CD14-positive monocyte (primary cell): Measurements from ENCODE around the gene NRG3. TPM values are rescaled to one million over a fixed set of nuclear protein-coding genes. Genes with fewer than 3 reads are reported as not detected.

Source experiments
- DNase-seq, 3 donors: peaks; one replicate each; pipeline ENCODE4 v3.0.0-alpha.2; 2011 to 2022
- H2AFZ ChIP-seq: 2 replicates; pipeline ENCODE4 v1.6.0; 2012; ENCODE audit warnings: mild to moderate bottlenecking, low read depth, low read length, inconsistent platforms; ENCODE audit not compliant: insufficient read depth, poor library complexity, severe bottlenecking
- H3K27ac ChIP-seq, 2 donors: 1 replicate in 1 of 2; 2 replicates in 1 of 2; pipeline ENCODE4 v1.5.1; 2012 to 2013; ENCODE audit warnings: low read length in 2 of 2, control low read depth in 1 of 2, inconsistent platforms in 1 of 2, low read depth in 1 of 2, mild to moderate bottlenecking in 1 of 2
- H3K27me3 ChIP-seq, 2 donors: one replicate each; pipeline versions ENCODE4 v1.6.0 to v1.6.1; 2011 to 2013; ENCODE audit warnings: low read length in 2 of 2; ENCODE audit not compliant: control insufficient read depth in 2 of 2, insufficient read depth in 2 of 2
- H3K36me3 ChIP-seq, 2 donors: replicated peaks in 1 of 2; 1 replicate in 1 of 2; 2 replicates in 1 of 2; pipeline versions ENCODE4 v1.5.1 to v1.6.1; 2012 to 2013; ENCODE audit warnings: low read length in 2 of 2, control low read depth in 1 of 2, inconsistent platforms in 1 of 2, mild to moderate bottlenecking in 1 of 2; ENCODE audit not compliant: insufficient read depth in 2 of 2, control insufficient read depth in 1 of 2
- H3K4me1 ChIP-seq, 2 donors: 1 replicate in 1 of 2; 2 replicates in 1 of 2; pipeline versions ENCODE4 v1.5.1 to v1.6.1; 2012 to 2013; ENCODE audit warnings: low read length in 2 of 2, control low read depth in 1 of 2, inconsistent platforms in 1 of 2, mild to moderate bottlenecking in 1 of 2, moderate library complexity in 1 of 2; ENCODE audit not compliant: insufficient read depth in 2 of 2, control insufficient read depth in 1 of 2
- H3K4me2 ChIP-seq: replicated peaks from 2 replicates; pipeline ENCODE3; 2012; ENCODE audit warnings: low read length, moderate library complexity, mild to moderate bottlenecking; ENCODE audit not compliant: poor library complexity, severe bottlenecking; ENCODE audit errors: extremely low read depth
- H3K4me3 ChIP-seq, 3 experiments: fragments of 200-600 bp in 1 of 3; sonication (generic) in 1 of 3; replicated peaks in 1 of 3; 1 replicate in 2 of 3; 2 replicates in 1 of 3; pipeline ENCODE4 v1.5.1; 2011 to 2013; ENCODE audit warnings: low read length in 3 of 3, mild to moderate bottlenecking in 3 of 3, control low read depth in 2 of 3, low read depth in 2 of 3, inconsistent platforms in 1 of 3, moderate library complexity in 1 of 3
- H3K79me2 ChIP-seq: 2 replicates; pipeline ENCODE4 v1.6.0; 2012; ENCODE audit warnings: mild to moderate bottlenecking, control low read depth, inconsistent platforms, low read length, moderate library complexity; ENCODE audit not compliant: insufficient read depth
- H3K9ac ChIP-seq: 2 replicates; pipeline ENCODE4 v1.6.0; 2017; ENCODE audit warnings: low read length, mild to moderate bottlenecking; ENCODE audit not compliant: insufficient read depth, poor library complexity, severe bottlenecking
- H3K9me3 ChIP-seq, 2 donors: replicated peaks in 1 of 2; 1 replicate in 1 of 2; 2 replicates in 1 of 2; pipeline versions ENCODE4 v1.5.1 to v1.6.1; 2012 to 2013; ENCODE audit warnings: low read length in 2 of 2, control low read depth in 1 of 2; ENCODE audit not compliant: control insufficient read depth in 1 of 2, insufficient read depth in 1 of 2
- H4K20me1 ChIP-seq: 2 replicates; pipeline ENCODE4 v1.6.0; 2012; ENCODE audit warnings: mild to moderate bottlenecking, low read length, control low read depth, moderate library complexity; ENCODE audit not compliant: insufficient read depth
- H3K27ac Mint-ChIP-seq, 7 donors: one replicate each; pipeline ENCODE4 v1.8.0; 2020; ENCODE audit warnings: mild to moderate bottlenecking in 7 of 7, mixed read lengths in 7 of 7, moderate library complexity in 6 of 7, inconsistent platforms in 2 of 7
- H3K27me3 Mint-ChIP-seq, 3 donors: one replicate each; pipeline ENCODE4 v1.8.0; 2021 to 2022; ENCODE audit warnings: low read depth in 3 of 3, mild to moderate bottlenecking in 3 of 3, mixed read lengths in 3 of 3, moderate library complexity in 3 of 3, inconsistent platforms in 1 of 3
- H3K36me3 Mint-ChIP-seq, 2 donors: one replicate each; pipeline ENCODE4 v1.8.0; 2020; ENCODE audit warnings: mixed read lengths in 2 of 2, inconsistent platforms in 1 of 2, mild to moderate bottlenecking in 1 of 2
- H3K4me1 Mint-ChIP-seq: one replicate; pipeline ENCODE4 v1.8.0; 2020; ENCODE audit warnings: mild to moderate bottlenecking, mixed read lengths
- H3K4me3 Mint-ChIP-seq, 2 donors: one replicate each; pipeline ENCODE4 v1.8.0; 2020; ENCODE audit warnings: mild to moderate bottlenecking in 2 of 2, mixed read lengths in 2 of 2, moderate library complexity in 1 of 2
- H3K9me3 Mint-ChIP-seq, 7 donors: one replicate each; pipeline ENCODE4 v1.8.0; 2020 to 2022; ENCODE audit warnings: mixed read lengths in 7 of 7, mild to moderate bottlenecking in 6 of 7, moderate library complexity in 6 of 7, inconsistent platforms in 2 of 7
- WGBS: methylation state at CpG from one replicate; pipeline ENCODE4 v1.1.5; 2013; ENCODE audit warnings: missing lambda C conversion rate; ENCODE audit not compliant: insufficient coverage; 5-methylcytosine and 5-hydroxymethylcytosine counted together
- intact Hi-C, 2 donors: fragments of 100-400 bp; cut with micrococcal nuclease; formaldehyde crosslinking; loops; one replicate each; pipeline versions ENCODE4 v1.15.0 to v1.15.1; 2023
- polyA plus RNA-seq, 3 donors: library from polyadenylated mRNA; depleted of rRNA in 1 of 3; unstranded in 2 of 3; stranded (reverse) in 1 of 3; fragments of 300-500 nt in 2 of 3; fragments of >200 nt in 1 of 3; fragmentation: Illumina TruSeq in 2 of 3; gene quantifications; 1 replicate in 2 of 3; 2 replicates in 1 of 3; pipeline ENCODE4 v1.2.3, GENCODE V29; 2012 to 2021
- TF ChIP-seq, protein P1 (sequence below): fragments of 200-600 bp; IDR thresholded peaks from one replicate; pipeline ENCODE4 v1.8.0; 2022; ENCODE audit warnings: antibody characterized with exemption, mild to moderate bottlenecking

Gene NRG3
- polyA plus RNA-seq, 3 donors, result not detected

DNA sequence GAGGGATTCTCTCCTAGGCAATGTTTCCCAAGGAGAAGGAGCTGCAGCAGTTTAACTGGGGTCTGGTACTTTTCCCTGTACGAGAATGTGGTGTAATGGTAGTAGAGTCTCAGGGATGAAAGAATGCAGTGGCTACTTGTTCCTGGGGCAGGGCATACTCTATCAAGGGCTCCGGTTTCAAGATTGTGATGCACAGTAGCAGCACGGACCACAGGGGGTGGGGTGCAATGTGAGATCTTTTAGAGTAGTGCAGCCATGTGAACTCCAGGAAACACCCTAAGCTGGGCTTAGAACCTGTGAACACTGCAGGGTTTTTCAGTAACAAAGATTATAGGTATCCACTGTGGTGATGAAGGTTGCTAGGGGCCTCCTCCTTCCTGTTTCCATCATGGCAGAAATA, 903.9 kb downstream of the NRG3 start:
- H3K36me3 Mint-ChIP-seq, result no peaks in the 10 kb centered on the region
- H3K27ac Mint-ChIP-seq, result peak overlapping the region in 1 of 7 donors; percentile 30
- 93% methylated on average over 3 of the region's 3 CpGs for WGBS
- Histone ChIP-seq H3K9ac (no peak overlapping the region), H3K27me3 (no peaks in the 10 kb centered on the region), H3K4me1 (no peaks in the 10 kb centered on the region), H3K79me2 (no peaks in the 10 kb centered on the region), H3K4me3 (no peak overlapping the region), H3K9me3 (peaks cover 5 to 11% of the 10 kb centered on the region in 2 donors), H3K36me3 (no peaks in the 10 kb centered on the region), H3K27ac (no peak overlapping the region), H4K20me1 (no peaks in the 10 kb centered on the region), H3K4me2 (no peak overlapping the region), H2AFZ (no peak overlapping the region)
- H3K27me3 Mint-ChIP-seq, result peaks cover 0 to 1% (median 0%) of the 10 kb centered on the region in 3 donors
- no peak for DNase-seq
- intact Hi-C loops, result no loop called here
- peaks cover 2 to 9% (median 3%) of the 10 kb centered on the region in 7 donors for H3K9me3 Mint-ChIP-seq
- H3K4me1 Mint-ChIP-seq, result no peaks in the 10 kb centered on the region
- TF ChIP-seq, protein P1, sequence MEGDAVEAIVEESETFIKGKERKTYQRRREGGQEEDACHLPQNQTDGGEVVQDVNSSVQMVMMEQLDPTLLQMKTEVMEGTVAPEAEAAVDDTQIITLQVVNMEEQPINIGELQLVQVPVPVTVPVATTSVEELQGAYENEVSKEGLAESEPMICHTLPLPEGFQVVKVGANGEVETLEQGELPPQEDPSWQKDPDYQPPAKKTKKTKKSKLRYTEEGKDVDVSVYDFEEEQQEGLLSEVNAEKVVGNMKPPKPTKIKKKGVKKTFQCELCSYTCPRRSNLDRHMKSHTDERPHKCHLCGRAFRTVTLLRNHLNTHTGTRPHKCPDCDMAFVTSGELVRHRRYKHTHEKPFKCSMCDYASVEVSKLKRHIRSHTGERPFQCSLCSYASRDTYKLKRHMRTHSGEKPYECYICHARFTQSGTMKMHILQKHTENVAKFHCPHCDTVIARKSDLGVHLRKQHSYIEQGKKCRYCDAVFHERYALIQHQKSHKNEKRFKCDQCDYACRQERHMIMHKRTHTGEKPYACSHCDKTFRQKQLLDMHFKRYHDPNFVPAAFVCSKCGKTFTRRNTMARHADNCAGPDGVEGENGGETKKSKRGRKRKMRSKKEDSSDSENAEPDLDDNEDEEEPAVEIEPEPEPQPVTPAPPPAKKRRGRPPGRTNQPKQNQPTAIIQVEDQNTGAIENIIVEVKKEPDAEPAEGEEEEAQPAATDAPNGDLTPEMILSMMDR, result no peak
- no peak overlapping the region for H3K4me3 Mint-ChIP-seq

DNA sequence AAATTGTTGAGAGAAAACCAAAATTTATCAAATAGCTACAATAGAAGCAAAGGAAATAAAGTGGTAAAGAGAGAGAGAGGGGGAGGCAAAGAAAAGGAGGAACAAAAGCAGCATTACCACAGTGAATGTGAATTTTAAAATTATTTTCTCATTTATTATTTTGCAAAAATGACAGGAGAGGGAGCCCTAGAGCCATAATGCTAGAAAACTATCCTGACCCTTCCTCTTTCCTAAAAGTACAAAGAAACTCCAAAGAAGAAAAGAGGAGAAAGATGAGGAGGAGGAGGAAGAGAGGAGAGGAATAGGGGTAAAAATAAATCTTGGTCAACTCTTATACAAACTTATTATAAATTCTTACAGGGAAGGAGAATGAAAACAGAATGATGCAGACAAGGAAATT, 921.5 kb downstream of the NRG3 start:
- Histone ChIP-seq H3K9ac (no peak overlapping the region), H4K20me1 (no peaks in the 10 kb centered on the region), H3K79me2 (no peaks in the 10 kb centered on the region), H3K4me1 (no peaks in the 10 kb centered on the region), H3K9me3 (no peaks in the 10 kb centered on the region), H3K27me3 (no peaks in the 10 kb centered on the region), H2AFZ (no peak overlapping the region), H3K4me3 (no peak overlapping the region), H3K27ac (no peak overlapping the region), H3K4me2 (no peak overlapping the region), H3K36me3 (no peaks in the 10 kb centered on the region)
- TF ChIP-seq, protein P1, result no peak
- peaks cover 0 to 2% (median 0%) of the 10 kb centered on the region in 7 donors for H3K9me3 Mint-ChIP-seq
- no peak for DNase-seq
- H3K27ac Mint-ChIP-seq, result no peak overlapping the region
- H3K4me3 Mint-ChIP-seq, result no peak overlapping the region
- H3K36me3 Mint-ChIP-seq, result no peaks in the 10 kb centered on the region
- intact Hi-C loops, result no loop called here
- H3K27me3 Mint-ChIP-seq, result peaks cover 0 to 2% (median 0%) of the 10 kb centered on the region in 3 donors
- H3K4me1 Mint-ChIP-seq, result no peaks in the 10 kb centered on the region
